Stimulated activated CD8-positive, alpha-beta memory T cell treated with anti-CD3 and anti-CD28 coated beads, Interleukin-15, amount 100 ng/mL, for 1 hour (primary cell): ENCODE measurements around the gene PER1.

Experiments
- DNase-seq: peaks from one replicate; pipeline ENCODE4 v3.0.0-alpha.2; 2020; ENCODE audit warnings: low read depth

The PER1 gene

GRCh38 chr17:8154608-8155155 lies 2.5 kb upstream of the PER1 start:
- no peak for DNase-seq

GRCh38 chr17:8153957-8154607 lies 1.9 kb upstream of the PER1 start:
- peak; percentile 88 for DNase-seq

DNA sequence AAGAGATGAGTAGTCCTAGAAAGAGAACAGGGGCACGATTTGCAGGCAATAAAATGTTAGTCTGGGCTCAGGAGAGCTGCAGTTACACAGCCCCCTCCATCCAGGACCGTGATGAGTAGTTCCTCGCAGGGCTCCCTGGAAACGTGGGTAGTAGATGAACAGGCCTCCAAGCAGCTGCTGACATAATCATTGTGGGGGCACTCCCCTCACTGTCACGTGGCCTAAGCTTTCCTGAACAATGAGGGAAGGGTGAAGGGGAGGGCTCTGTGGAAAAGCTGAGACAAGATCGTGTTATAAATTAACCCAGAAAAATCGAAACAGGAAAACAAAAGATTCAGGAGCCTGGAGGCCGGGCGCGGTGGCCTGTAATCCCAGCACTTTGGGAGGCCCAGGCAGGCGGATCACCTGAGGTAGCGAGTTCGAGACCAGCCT lies 1.3 kb upstream of the PER1 start:
- DNase-seq = no peak

GRCh38 chr17:8153031-8153451 lies 837 bp upstream of the PER1 start:
- no peak for DNase-seq

GRCh38 chr17:8151641-8152111 lies 528 bp downstream of the PER1 start:
- DNase-seq = no peak

GRCh38 chr17:8151120-8151640 lies 1.0 kb downstream of the PER1 start:
- peak; percentile 73 for DNase-seq

DNA sequence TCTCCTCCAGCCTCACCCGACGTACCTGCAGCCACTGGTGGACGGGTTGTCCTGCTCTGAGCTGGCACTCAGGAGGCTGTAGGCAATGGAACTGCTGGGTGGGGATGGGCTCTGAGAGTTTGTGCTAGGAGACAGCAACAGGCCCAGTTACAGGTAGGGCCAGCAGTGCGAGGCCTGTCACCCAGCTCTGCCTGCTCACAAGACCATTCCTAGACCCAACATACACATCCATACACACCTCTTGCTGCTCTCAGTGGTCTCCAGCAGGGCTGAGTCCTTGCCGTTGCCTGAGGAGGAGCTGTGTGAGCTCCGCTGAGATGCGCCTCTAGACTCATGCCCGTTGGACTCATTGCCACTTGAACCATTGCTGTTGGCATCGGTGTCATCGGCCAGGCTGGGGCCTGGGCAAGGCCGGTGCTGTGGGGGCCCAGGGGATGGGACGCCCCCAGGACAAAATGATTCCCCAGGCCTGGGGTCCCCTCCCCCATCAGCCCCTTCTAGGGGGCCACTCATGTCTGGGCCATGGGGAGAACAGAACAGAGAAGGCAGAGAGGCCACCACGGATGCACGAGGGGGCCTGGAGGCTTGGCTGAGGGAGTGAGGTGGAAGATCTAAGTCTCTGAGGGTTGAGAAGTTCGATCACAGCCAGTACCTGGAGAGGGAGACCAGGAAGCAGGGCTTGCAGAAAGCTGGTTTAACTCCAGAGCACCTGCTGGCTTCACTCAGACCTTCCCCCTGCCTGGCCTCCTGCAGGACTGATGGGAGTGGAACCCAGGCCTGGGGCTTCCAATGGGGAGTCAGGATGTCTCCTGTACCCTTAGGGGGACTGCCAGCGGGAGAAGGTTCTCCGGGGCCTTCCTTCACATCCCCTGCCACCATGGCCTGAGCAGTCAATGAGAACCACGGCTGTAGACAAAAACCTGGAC lies 1.7 kb downstream of the PER1 start:
- DNase-seq = no peak

- no peak for DNase-seq
Measured at GRCh38 chr17:8149419-8150193, 2.6 kb downstream of the PER1 start.

DNA sequence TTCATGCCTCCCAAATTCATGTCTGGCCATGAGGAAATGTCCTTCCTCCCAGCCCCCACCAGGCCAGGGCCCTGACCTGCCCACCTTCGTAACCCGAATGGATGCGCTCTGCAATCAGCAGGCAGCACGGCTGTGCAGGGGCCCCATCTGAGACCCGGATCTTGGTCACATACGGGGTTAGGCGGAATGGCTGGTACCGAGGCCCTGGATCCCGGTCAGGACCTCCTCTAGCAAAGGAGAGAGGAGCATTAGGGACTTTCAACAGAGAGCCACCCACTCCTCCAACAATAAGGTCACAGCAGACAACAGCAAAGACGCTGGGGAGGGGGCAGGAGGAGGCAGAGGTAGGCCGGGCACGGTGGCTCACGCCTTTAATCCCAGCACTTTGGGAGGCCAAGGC lies 3.6 kb downstream of the PER1 start:
- no peak for DNase-seq

GRCh38 chr17:8147805-8148404 lies 4.3 kb downstream of the PER1 start:
- no peak for DNase-seq

DNA sequence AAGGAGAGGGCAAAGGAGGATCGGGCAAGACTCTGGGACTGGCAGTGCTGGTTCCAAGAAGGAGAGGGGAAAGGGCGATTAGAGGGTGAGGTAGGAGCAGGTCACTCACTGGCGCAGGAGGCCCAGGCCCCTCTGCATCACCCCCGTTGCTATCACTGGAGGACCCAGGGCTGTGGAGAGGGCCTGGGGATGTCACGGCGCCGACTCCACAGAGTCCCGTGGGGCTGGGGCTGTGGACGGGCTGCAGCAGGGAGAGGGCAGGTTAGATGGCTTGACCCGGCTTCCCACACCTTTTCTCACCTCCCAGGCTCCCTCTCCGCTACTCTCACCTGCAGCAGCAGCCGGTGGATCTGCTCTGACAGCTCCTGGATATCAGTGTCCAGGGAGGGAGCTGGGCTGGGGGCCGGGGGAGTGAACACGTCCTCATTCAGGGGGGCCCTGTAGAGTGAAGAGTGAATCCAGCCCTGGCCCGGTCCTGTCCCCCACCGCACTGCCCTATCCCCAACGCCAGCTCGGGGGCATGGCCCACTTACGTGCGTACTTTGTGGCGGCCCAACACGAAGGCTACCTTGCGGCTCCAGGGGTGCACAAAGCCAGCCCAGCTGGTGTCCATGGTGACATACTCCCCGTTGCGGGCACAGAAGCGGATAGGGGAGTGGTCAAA lies 4.9 kb downstream of the PER1 start:
- no peak for DNase-seq

DNA sequence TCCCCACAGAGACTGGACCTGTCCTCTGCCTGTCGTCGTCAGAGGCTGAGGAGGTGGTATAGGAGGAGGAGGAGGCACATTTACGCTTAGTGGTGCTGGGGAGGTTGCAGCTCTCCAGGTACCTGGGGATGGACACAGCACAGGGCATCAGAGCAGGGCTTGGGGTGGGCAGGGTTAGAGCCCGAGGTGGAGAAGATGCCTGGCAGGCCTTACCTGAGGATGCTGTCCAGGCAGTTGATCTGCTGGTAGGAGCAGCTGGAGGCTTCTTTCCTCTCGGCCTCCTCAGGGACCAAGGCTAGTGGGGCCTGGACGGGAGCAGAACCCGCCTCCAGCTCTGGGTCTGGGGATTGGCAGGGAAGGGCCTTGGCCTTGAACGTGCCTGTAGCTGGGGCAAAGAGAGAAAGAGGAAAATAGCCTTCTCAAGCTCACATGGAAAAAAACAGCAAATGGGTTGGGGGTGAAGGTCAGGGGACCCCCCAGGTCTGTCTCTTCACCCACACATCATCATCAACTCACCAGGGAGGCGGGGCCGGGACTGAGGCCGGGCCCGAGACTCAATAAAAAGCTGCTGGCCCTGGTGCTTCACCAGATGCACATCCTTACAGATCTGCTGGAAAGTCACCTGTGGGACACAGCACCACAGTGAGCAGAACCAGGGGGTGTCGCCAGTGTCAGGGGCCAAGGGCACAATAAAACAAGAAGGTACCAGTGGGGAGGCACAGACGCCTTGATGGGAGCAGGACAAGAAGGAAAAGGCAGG lies 5.6 kb downstream of the PER1 start:
- DNase-seq = no peak

DNA sequence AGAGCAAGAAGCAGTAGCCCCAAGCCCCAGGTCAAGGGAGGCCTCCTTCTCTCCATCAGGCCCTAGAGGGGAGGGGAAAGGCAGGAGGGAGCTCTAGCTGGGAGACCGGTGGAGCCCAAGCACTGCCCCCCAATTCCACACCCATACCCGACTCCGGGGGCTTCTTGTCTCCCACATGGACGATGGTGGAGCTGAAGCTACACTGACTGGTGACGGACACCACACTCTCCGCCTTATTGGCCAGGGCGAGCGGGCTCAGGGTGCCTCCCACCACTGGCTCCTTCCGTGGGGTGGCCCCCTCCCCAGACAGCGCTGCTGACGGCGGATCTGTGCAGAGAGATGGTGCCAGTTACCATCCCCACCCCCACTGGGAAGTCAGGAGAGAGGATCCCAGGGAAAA lies 6.4 kb downstream of the PER1 start:
- DNase-seq = no peak

- no peak for DNase-seq
Measured at GRCh38 chr17:8144401-8145231, 7.6 kb downstream of the PER1 start.

DNA sequence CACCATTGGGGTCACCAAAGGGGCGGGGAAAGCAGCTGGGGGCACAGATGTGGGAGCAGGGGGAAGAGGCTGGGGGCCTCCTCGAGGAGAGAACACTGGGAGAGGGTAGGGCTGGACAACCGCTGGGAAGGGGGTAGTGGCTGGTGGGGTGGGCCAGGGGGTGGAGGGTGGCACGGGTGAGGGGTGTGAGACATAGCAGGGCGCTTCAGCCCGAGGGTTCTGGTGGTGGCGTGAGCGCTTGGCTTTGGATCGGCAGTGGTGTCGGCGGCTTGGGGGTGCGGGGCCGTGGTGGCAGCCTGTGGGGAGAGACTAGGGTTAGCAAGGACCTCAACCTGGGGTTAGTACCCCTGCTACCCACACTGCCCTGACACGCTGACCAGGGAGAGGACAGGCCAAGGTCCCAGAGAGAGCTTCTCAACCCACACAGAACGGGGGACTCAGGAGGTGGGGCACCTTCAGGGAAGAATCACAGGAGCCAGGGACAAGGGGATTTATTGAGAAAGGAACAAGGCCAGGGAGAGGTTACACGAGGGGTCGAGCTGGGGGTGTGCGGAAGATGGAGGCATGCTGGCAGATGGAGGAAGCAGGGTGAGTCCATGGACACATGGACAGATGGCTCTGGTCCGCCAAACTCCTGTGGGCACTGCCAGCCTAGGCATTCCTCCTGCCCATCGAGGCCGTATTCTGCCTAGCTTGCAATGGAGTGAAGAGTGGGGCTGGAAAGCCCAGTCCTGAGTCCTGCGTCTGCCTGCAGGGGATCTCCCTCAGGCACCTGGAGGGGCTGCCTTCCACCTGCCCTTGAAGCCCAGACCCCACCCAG lies 8.4 kb downstream of the PER1 start:
- DNase-seq = no peak

GRCh38 chr17:8142887-8143580 lies 9.2 kb downstream of the PER1 start:
- DNase-seq = no peak

GRCh38 chr17:8142158-8142886 lies 9.9 kb downstream of the PER1 start:
- DNase-seq = no peak
